ENCODE results near the gene ELOVL1.

DNA sequence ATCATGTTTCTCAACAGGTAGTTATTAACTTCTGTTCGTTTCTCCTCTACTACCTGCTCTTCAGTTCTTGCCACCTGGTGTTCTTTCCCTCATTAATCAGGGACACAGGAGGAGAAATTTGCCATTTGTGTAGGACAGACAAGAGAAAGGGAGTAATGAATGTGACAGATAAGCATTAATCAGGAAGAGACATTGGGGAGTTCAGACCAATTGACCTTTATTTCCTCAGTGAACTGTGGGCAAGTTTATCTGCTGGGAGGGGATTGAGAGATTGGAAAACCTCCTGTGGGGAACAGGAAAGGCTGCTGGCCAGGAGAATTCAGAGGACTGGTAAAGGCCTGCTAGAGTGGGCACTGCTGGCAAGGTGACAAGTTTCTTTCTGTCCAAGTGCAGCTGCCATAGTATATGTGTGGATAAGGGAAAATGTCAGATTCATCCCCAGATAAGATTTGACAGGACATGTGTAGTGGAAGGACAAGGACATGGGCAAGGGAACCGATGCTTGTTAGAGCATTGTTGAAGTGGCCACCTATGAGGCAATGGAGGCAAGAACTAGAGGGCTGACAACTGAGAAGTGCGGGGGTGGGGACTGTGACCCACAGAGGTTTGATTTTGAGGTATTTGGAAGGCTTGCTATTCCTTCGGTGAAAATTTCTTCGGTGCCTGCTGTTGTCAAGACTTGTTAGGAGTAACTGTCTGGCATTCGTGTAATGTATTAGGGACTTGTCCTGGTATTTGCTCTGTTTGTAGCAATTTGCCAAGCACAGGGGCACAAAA, 34.5 kb upstream of the ELOVL1 start:
- no peak for TF ChIP-seq CTCF (IDR thresholded peaks at IDR 0.05; ENCODE audit: borderline replicate concordance, extremely low read depth, low read length, poor library complexity, severe bottlenecking)
- TF ChIP-seq EZH2 (IDR thresholded peaks at IDR 0.05; ENCODE audit: borderline replicate concordance, low read depth, low read length, severe bottlenecking) = no peak
